HepG2 (cell line): ENCODE results near the gene CEMP1. TPM values are rescaled to one million over a fixed set of nuclear protein-coding genes. Genes with fewer than 3 reads are reported as not detected.

Source experiments
- ATAC-seq: fragments of 200-7000 bp; cut with Tn5 transposase; 3 replicates; pipeline ENCODE4 v1.9.1; 2020; ENCODE audit warnings: mild to moderate bottlenecking, moderate library complexity
- Bru-seq: library from RNA; stranded (reverse); fragments of 400-500 nt; gene quantifications from one replicate; lab custom pipeline; 2021; lab: Mats Ljungman, UMichigan
- BruChase-seq, 2 experiments: library from RNA; stranded (reverse); fragments of 400-500 nt; gene quantifications; one replicate each; lab custom pipeline; 2021; lab: Mats Ljungman, UMichigan
- BruUV-seq: library from RNA; stranded (reverse); fragments of 400-500 nt; replicated peaks from 2 replicates; lab custom pipeline; 2021; lab: Mats Ljungman, UMichigan
- CTCF ChIA-PET: fragments of 300-600 bp; formaldehyde crosslinking; extraction: SDS; loops from one replicate; lab custom pipeline; 2021; ENCODE audit warnings: low total read pairs, inconsistent platforms, low intra/inter-chr PET ratio; lab: Yijun Ruan, JAX
- POLR2A ChIA-PET: fragments of 350-600 bp; sonication (Branson Sonifier 250); formaldehyde crosslinking; loops from one replicate; lab custom pipeline; 2020; ENCODE audit warnings: antibody characterized with exemption, inconsistent platforms; lab: Yijun Ruan, JAX
- DNase-seq: peaks from one replicate; pipeline ENCODE4 v3.0.0-alpha.2; 2015; ENCODE audit warnings: low spot score
- FAIRE-seq: peaks from 3 replicates; lab custom pipeline; 2011; peaks lifted over from hg19 to GRCh38; lab: Jason Lieb, UNC
- H2AFZ ChIP-seq: one replicate; pipeline ENCODE4 v1.6.1; 2011; ENCODE audit warnings: low read length, inconsistent platforms
- H3K27ac ChIP-seq: fragments of 300-600 bp; 3 replicates; pipeline ENCODE4 v1.8.0; 2011; ENCODE audit warnings: mixed run types, mild to moderate bottlenecking, mixed read lengths, low read length, inconsistent platforms; ENCODE audit not compliant: insufficient read depth; ENCODE audit errors: extremely low read length
- H3K27me3 ChIP-seq, 2 experiments: fragments of 200-600 bp in 1 of 2; 2 replicates in 1 of 2; 3 replicates in 1 of 2; pipeline versions ENCODE4 v1.6.0 to v1.8.0; 2011; ENCODE audit warnings: low read length in 2 of 2, mild to moderate bottlenecking in 2 of 2, moderate library complexity in 2 of 2, inconsistent platforms in 1 of 2; ENCODE audit not compliant: insufficient read depth in 2 of 2, control insufficient read depth in 1 of 2
- H3K36me3 ChIP-seq, 2 experiments: fragments of 200-600 bp in 1 of 2; replicated peaks in 1 of 2; 2 replicates in 1 of 2; 3 replicates in 1 of 2; pipeline versions ENCODE4 v1.5.1 to v1.8.0; 2011; ENCODE audit warnings: low read length in 2 of 2, inconsistent platforms in 1 of 2; ENCODE audit not compliant: insufficient read depth in 2 of 2, control insufficient read depth in 1 of 2
- H3K4me1 ChIP-seq: 2 replicates; pipeline ENCODE4 v1.5.1; 2012; ENCODE audit warnings: low read length, inconsistent platforms; ENCODE audit not compliant: insufficient read depth
- H3K4me2 ChIP-seq: 2 replicates; pipeline ENCODE4 v1.6.0; 2011; ENCODE audit warnings: low read depth, low read length, inconsistent platforms
- H3K4me3 ChIP-seq, 3 experiments: fragments of 200-600 bp in 1 of 3; sonication (generic), shearing (Covaris generic) in 1 of 3; replicated peaks in 1 of 3; 2 replicates each; pipeline ENCODE4 v1.5.1; 2011 to 2016; ENCODE audit warnings: low read length in 3 of 3, inconsistent platforms in 2 of 3, low read depth in 2 of 3, mild to moderate bottlenecking in 2 of 3, control low read depth in 1 of 3, mixed read lengths in 1 of 3; ENCODE audit not compliant: insufficient read depth in 1 of 3
- H3K79me2 ChIP-seq: one replicate; pipeline ENCODE4 v1.6.1; 2011; ENCODE audit warnings: low read length, inconsistent platforms; ENCODE audit not compliant: insufficient read depth
- H3K9ac ChIP-seq: 2 replicates; pipeline ENCODE4 v1.6.0; 2011; ENCODE audit warnings: mild to moderate bottlenecking, low read depth, low read length, inconsistent platforms; ENCODE audit not compliant: insufficient read depth
- H3K9me3 ChIP-seq: 2 replicates; pipeline ENCODE4 v1.5.1; 2012; ENCODE audit warnings: mild to moderate bottlenecking, low read length
- H4K20me1 ChIP-seq: 2 replicates; pipeline ENCODE4 v1.6.0; 2011; ENCODE audit warnings: inconsistent platforms, mild to moderate bottlenecking, low read length, moderate library complexity; ENCODE audit not compliant: insufficient read depth
- KLF16 ChIP-seq, 2 experiments: sonication (generic) in 1 of 2; formaldehyde crosslinking in 1 of 2; IDR thresholded peaks; 2 replicates each; pipeline versions ENCODE4 v1.6.1 to v1.8.0; 2016 to 2023; ENCODE audit warnings: missing genetic modification reagents in 2 of 2, missing compliant biosample characterization in 1 of 2
- MTA1 ChIP-seq: sonication (generic); formaldehyde crosslinking; IDR thresholded peaks from 2 replicates; pipeline ENCODE4 v1.4.0; 2020; ENCODE audit warnings: missing genetic modification reagents, mild to moderate bottlenecking, borderline replicate concordance
- NONO ChIP-seq, 2 experiments: fragments of 450-650 bp in 1 of 2; sonication (generic) in 1 of 2; formaldehyde crosslinking in 1 of 2; IDR thresholded peaks in 1 of 2; conservative IDR thresholded peaks in 1 of 2; 2 replicates each; pipeline versions ENCODE4 v1.6.1 to v1.8.0; 2017 to 2022; ENCODE audit warnings: mild to moderate bottlenecking in 1 of 2, missing genetic modification reagents in 1 of 2, moderate library complexity in 1 of 2
- SIX4 ChIP-seq: sonication (generic); formaldehyde crosslinking; IDR thresholded peaks from 2 replicates; pipeline ENCODE4 v1.4.0; 2020; ENCODE audit warnings: missing genetic modification reagents
- SOX6 ChIP-seq, 2 experiments: fragments of 450-650 bp in 1 of 2; sonication (generic) in 1 of 2; formaldehyde crosslinking in 1 of 2; IDR thresholded peaks; 2 replicates each; pipeline versions ENCODE4 v1.4.0 to v1.6.1; 2017 to 2020; ENCODE audit warnings: antibody characterized with exemption in 1 of 2, mild to moderate bottlenecking in 1 of 2, missing genetic modification reagents in 1 of 2
- ZBTB10 ChIP-seq: sonication (generic); formaldehyde crosslinking; IDR thresholded peaks from 2 replicates; pipeline ENCODE4 v1.4.0; 2020; ENCODE audit warnings: missing genetic modification reagents, borderline replicate concordance
- ZNF230 ChIP-seq: sonication (generic); formaldehyde crosslinking; IDR thresholded peaks from 2 replicates; pipeline ENCODE4 v1.4.0; 2020; ENCODE audit warnings: mild to moderate bottlenecking, missing genetic modification reagents
- ZNF564 ChIP-seq: sonication (generic); formaldehyde crosslinking; IDR thresholded peaks from 2 replicates; pipeline ENCODE4 v1.8.1; 2023; ENCODE audit warnings: mild to moderate bottlenecking, missing genetic modification reagents
- ZNF780A ChIP-seq: sonication (generic); formaldehyde crosslinking; IDR thresholded peaks from 2 replicates; pipeline ENCODE4 v1.8.0; 2022; ENCODE audit warnings: mild to moderate bottlenecking, missing genetic modification reagents, moderate library complexity
- ZNF781 ChIP-seq: sonication (generic); formaldehyde crosslinking; IDR thresholded peaks from 2 replicates; pipeline ENCODE4 v1.5.1; 2020; ENCODE audit warnings: borderline replicate concordance, mild to moderate bottlenecking, missing genetic modification reagents; ENCODE audit errors: not compliant biosample characterization
- ZSCAN21 ChIP-seq: sonication (generic); formaldehyde crosslinking; IDR thresholded peaks from 2 replicates; pipeline ENCODE4 v1.8.0; 2022; ENCODE audit warnings: mild to moderate bottlenecking, missing genetic modification reagents, moderate library complexity, borderline replicate concordance
- WGBS: methylation state at CpG from one replicate; pipeline ENCODE4 v1.1.6; 2017; ENCODE audit warnings: low lambda C conversion rate; 5-methylcytosine and 5-hydroxymethylcytosine counted together
- in situ Hi-C: cut with HindIII; loops from 2 replicates; pipeline ENCODE4 v1.10.0; 2017; ENCODE audit warnings: low pct_unique_long_range_greater_than_20kb; ENCODE audit not compliant: extremely low pct_ligation_motif_present
- intact Hi-C: fragments of 100-400 bp; cut with micrococcal nuclease; formaldehyde crosslinking; loops from one replicate; pipeline ENCODE4 v1.10.0; 2022; ENCODE audit not compliant: unreplicated experiment
- long read RNA-seq, 2 experiments: library from RNA in 1 of 2; library from polyadenylated mRNA in 1 of 2; stranded (forward) in 1 of 2; unstranded in 1 of 2; transcript quantifications; one replicate each; pipeline ENCODE4 v2.0.0, GENCODE V29; 2019 to 2022
- polyA minus RNA-seq, 3 experiments: library from RNA; depleted of rRNA, polyadenylated mRNA; stranded (reverse); fragments of >200 nt; gene quantifications; 2 replicates each; pipeline ENCODE4 v1.2.3, GENCODE V29; 2011; ENCODE audit warnings: low replicate concordance in 1 of 3
- polyA plus RNA-seq, 8 experiments: library from polyadenylated mRNA; depleted of rRNA in 3 of 8; stranded (reverse) in 7 of 8; unstranded in 1 of 8; fragments of >200 nt; fragmentation: Illumina TruSeq in 4 of 8; extraction: Trizol in 4 of 8; gene quantifications; 2 replicates each; pipeline versions ENCODE4 v1.2.1 to v1.2.3, GENCODE V29; 2011 to 2016; ENCODE audit warnings: low read depth in 4 of 8, missing spikeins in 1 of 8, mixed read lengths in 1 of 8; ENCODE audit not compliant: insufficient read depth in 1 of 8
- total RNA-seq, 5 experiments: library from RNA; depleted of rRNA; stranded (reverse); fragments of >200 nt; fragmentation: Illumina TruSeq; extraction: Trizol; gene quantifications; 2 replicates each; pipeline ENCODE4 v1.2.3, GENCODE V29; 2016; ENCODE audit warnings: low read depth in 1 of 5
- TF ChIP-seq, protein P1 (sequence below): sonication (generic); formaldehyde crosslinking; IDR thresholded peaks from 2 replicates; pipeline ENCODE4 v1.4.0; 2020; ENCODE audit warnings: mild to moderate bottlenecking, missing genetic modification reagents

The CEMP1 gene, protein sequence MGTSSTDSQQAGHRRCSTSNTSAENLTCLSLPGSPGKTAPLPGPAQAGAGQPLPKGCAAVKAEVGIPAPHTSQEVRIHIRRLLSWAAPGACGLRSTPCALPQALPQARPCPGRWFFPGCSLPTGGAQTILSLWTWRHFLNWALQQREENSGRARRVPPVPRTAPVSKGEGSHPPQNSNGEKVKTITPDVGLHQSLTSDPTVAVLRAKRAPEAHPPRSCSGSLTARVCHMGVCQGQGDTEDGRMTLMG
- total RNA-seq (2016; rRNA removed; fragmentation: Illumina TruSeq; extraction: Trizol) (not detected in 2 replicates), polyA plus RNA-seq (2011; rRNA removed) (0.04 TPM in 1 of 2 replicates, not detected in the other), polyA minus RNA-seq (2011; rRNA and poly(A)+ RNA removed; ENCODE audit: low replicate concordance) (0.10 and 0.16 TPM in 2 replicates), Bru-seq, nascent RNA (not detected), BruChase-seq, experiment 1, labeled RNA remaining after a 6-hour chase (not detected), BruChase-seq, experiment 2, labeled RNA remaining after a 2-hour chase (not detected)
- not detected in 2 replicates for total RNA-seq (2016; cell fraction: cytosol; rRNA removed; fragmentation: Illumina TruSeq; extraction: Trizol; ENCODE audit: low read depth)
- not detected in 2 replicates for total RNA-seq (2016; cell fraction: insoluble cytoplasmic fraction; rRNA removed; fragmentation: Illumina TruSeq; extraction: Trizol)
- not detected in 2 replicates for total RNA-seq (2016; cell fraction: membrane; rRNA removed; fragmentation: Illumina TruSeq; extraction: Trizol)
- total RNA-seq (2016; cell fraction: nucleus; rRNA removed; fragmentation: Illumina TruSeq; extraction: Trizol): not detected in 2 replicates
- not detected in 2 replicates for polyA plus RNA-seq (2011; cell fraction: cytosol; rRNA removed)
- polyA plus RNA-seq (2011; cell fraction: nucleus; rRNA removed): 0.16 TPM in 1 of 2 replicates, not detected in the other
- not detected in 2 replicates for polyA plus RNA-seq (2012)
- polyA plus RNA-seq (2016; cell fraction: cytosol; fragmentation: Illumina TruSeq; extraction: Trizol; ENCODE audit: low read depth): not detected in 2 replicates
- not detected in 2 replicates for polyA plus RNA-seq (2016; cell fraction: insoluble cytoplasmic fraction; fragmentation: Illumina TruSeq; extraction: Trizol; ENCODE audit: low read depth)
- polyA plus RNA-seq (2016; cell fraction: membrane; fragmentation: Illumina TruSeq; extraction: Trizol; ENCODE audit: low read depth): not detected in 2 replicates
- not detected in 2 replicates for polyA plus RNA-seq (2016; cell fraction: nucleus; fragmentation: Illumina TruSeq; extraction: Trizol; ENCODE audit: insufficient read depth, low read depth)
- not detected in 2 replicates for polyA minus RNA-seq (2011; cell fraction: cytosol; rRNA and poly(A)+ RNA removed)
- polyA minus RNA-seq (2011; cell fraction: nucleus; rRNA and poly(A)+ RNA removed): 0.37 and 0.52 TPM in 2 replicates
- long read RNA-seq, experiment 1: 0 reads
- long read RNA-seq, experiment 2: 0 reads

- Histone ChIP-seq H3K4me1 (peaks cover 59% of the 10 kb centered on the region), H3K27ac (peak within 1 kb of the TSS; percentile 75), H3K27me3 (no peaks in the 10 kb centered on the region), H3K9ac (peak within 1 kb of the TSS; percentile 67), H2AFZ (no peak within 1 kb of the TSS), H4K20me1 (no peaks in the 10 kb centered on the region), H3K9me3 (no peaks in the 10 kb centered on the region), H3K36me3 (peaks cover 11 to 32% of the 10 kb centered on the region in 2 experiments), H3K79me2 (peaks cover 9% of the 10 kb centered on the region), H3K4me3 (peak within 1 kb of the TSS; percentile 47 to 77 (median 69); a peak in 4 of 6 replicates), H3K4me2 (peak within 1 kb of the TSS; percentile 92)
- WGBS: 86% methylated on average over 6 of the region's 11 CpGs
- no TSS peak for BruUV-seq
- DNase-seq (no peak), FAIRE-seq (no peak), ATAC-seq (no peak)
- CTCF ChIA-PET: no interaction called here
- intact Hi-C loops: no loop called here
- in situ Hi-C loops: no loop called here
- POLR2A ChIA-PET: interaction anchor here (1.2 to 1.3 kb wide), 2 partner anchors 11 to 18 kb away, joined by 3 to 10 read pairs; partner anchors contain the start of gene AMDHD2
- TF ChIP-seq MTA1 (CRISPR knock-in tag): peak; percentile 25; the same call in 1 of the 2 replicates
- no peak for TF ChIP-seq ZNF564
- 0 out of 2 replicates have a peak, but pooled peaks have one; percentile 4 for TF ChIP-seq ZBTB10 (CRISPR knock-in tag)
- TF ChIP-seq ZNF780A (CRISPR knock-in tag): 0 out of 2 replicates have a peak, but pooled peaks have one; percentile 6
- TF ChIP-seq ZSCAN21 (CRISPR knock-in tag): no peak
- TF ChIP-seq ZNF781 (CRISPR knock-in tag): no peak
- TF ChIP-seq, protein P1, sequence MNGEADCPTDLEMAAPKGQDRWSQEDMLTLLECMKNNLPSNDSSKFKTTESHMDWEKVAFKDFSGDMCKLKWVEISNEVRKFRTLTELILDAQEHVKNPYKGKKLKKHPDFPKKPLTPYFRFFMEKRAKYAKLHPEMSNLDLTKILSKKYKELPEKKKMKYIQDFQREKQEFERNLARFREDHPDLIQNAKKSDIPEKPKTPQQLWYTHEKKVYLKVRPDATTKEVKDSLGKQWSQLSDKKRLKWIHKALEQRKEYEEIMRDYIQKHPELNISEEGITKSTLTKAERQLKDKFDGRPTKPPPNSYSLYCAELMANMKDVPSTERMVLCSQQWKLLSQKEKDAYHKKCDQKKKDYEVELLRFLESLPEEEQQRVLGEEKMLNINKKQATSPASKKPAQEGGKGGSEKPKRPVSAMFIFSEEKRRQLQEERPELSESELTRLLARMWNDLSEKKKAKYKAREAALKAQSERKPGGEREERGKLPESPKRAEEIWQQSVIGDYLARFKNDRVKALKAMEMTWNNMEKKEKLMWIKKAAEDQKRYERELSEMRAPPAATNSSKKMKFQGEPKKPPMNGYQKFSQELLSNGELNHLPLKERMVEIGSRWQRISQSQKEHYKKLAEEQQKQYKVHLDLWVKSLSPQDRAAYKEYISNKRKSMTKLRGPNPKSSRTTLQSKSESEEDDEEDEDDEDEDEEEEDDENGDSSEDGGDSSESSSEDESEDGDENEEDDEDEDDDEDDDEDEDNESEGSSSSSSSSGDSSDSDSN (CRISPR knock-in tag): no peak
- TF ChIP-seq NONO (IDR thresholded peaks at IDR 0.05): no peak
- TF ChIP-seq NONO (CRISPR knock-in tag; conservative IDR thresholded peaks at IDR 0.05): no peak
- TF ChIP-seq KLF16 (CRISPR knock-in tag; IDR thresholded peaks at IDR 0.05): no peak
- 0 out of 2 replicates have a peak, but pooled peaks have one; percentile 35 for TF ChIP-seq ZNF230 (CRISPR knock-in tag)
- TF ChIP-seq SOX6 (IDR thresholded peaks at IDR 0.05): no peak
- no peak for TF ChIP-seq SOX6 (CRISPR knock-in tag; IDR thresholded peaks at IDR 0.05)
- no peak for TF ChIP-seq SIX4 (CRISPR knock-in tag)
Observed at GRCh38 chr16:2531371-2531695, at the start of gene CEMP1. TSS of gene CEMP1 (minus strand) at chr16:2531408. CDS start at chr16:2531073, 335 bp downstream.
